Liver (tissue), 9 donors: ENCODE results near the gene CECR2. TPM values are rescaled to one million over a fixed set of nuclear protein-coding genes. Genes with fewer than 3 reads are reported as not detected.

Source experiments
- DNase-seq: peaks from one replicate; pipeline ENCODE4 v3.0.0-alpha.2; 2017; ENCODE audit warnings: low spot score
- H3K27ac ChIP-seq, 2 donors: one replicate each; pipeline ENCODE4 v1.7.0; 2013; ENCODE audit warnings: inconsistent platforms in 2 of 2, low read length in 2 of 2, control low read depth in 1 of 2, low read depth in 1 of 2, mild to moderate bottlenecking in 1 of 2
- H3K27me3 ChIP-seq, 4 donors: one replicate each; pipeline versions ENCODE4 v1.6.1 to v1.7.0; 2013; ENCODE audit warnings: low read length in 3 of 4, inconsistent platforms in 1 of 4, mild to moderate bottlenecking in 1 of 4, moderate library complexity in 1 of 4; ENCODE audit not compliant: control insufficient read depth in 4 of 4, insufficient read depth in 4 of 4
- H3K36me3 ChIP-seq, 4 donors: one replicate each; pipeline versions ENCODE4 v1.6.1 to v1.7.0; 2013; ENCODE audit warnings: low read length in 3 of 4, mild to moderate bottlenecking in 3 of 4, low read depth in 1 of 4, moderate library complexity in 1 of 4; ENCODE audit not compliant: control insufficient read depth in 4 of 4, insufficient read depth in 3 of 4
- H3K4me1 ChIP-seq, 4 donors: one replicate each; pipeline versions ENCODE4 v1.6.1 to v1.7.0; 2013; ENCODE audit warnings: low read length in 3 of 4, mild to moderate bottlenecking in 3 of 4, moderate library complexity in 1 of 4; ENCODE audit not compliant: control insufficient read depth in 4 of 4, insufficient read depth in 4 of 4
- H3K4me3 ChIP-seq, 3 donors: one replicate each; pipeline versions ENCODE4 v1.6.1 to v1.7.0; 2013; ENCODE audit warnings: low read length in 3 of 3, control low read depth in 1 of 3, low read depth in 1 of 3, mild to moderate bottlenecking in 1 of 3
- H3K9ac ChIP-seq, 2 donors: one replicate each; pipeline ENCODE4 v1.7.0; 2013; ENCODE audit warnings: low read length in 2 of 2, mild to moderate bottlenecking in 2 of 2, moderate library complexity in 2 of 2, control low read depth in 1 of 2, low read depth in 1 of 2
- H3K9me3 ChIP-seq, 4 donors: one replicate each; pipeline versions ENCODE4 v1.6.1 to v1.7.0; 2013; ENCODE audit warnings: low read length in 3 of 4; ENCODE audit not compliant: control insufficient read depth in 4 of 4
- CTCF ChIP-seq: fragments of 150-350 bp; IDR thresholded peaks from 2 replicates; pipeline ENCODE4 v1.5.1; 2017; ENCODE audit warnings: improper control_type of control experiment, low read depth, low read length; ENCODE audit not compliant: missing input control
- EGR1 ChIP-seq, 2 donors: IDR thresholded peaks; 2 replicates each; pipeline ENCODE4 v1.6.1; 2016 to 2018; ENCODE audit warnings: antibody characterized with exemption in 2 of 2, low read depth in 2 of 2
- FOXA2 ChIP-seq: IDR thresholded peaks from 2 replicates; pipeline ENCODE4 v1.6.1; 2016; ENCODE audit warnings: antibody characterized with exemption
- GABPA ChIP-seq, 2 donors: IDR thresholded peaks in 1 of 2; conservative IDR thresholded peaks in 1 of 2; 2 replicates each; pipeline ENCODE4 v1.6.1; 2016; ENCODE audit warnings: antibody characterized with exemption in 2 of 2, mild to moderate bottlenecking in 1 of 2, moderate library complexity in 1 of 2
- HNF4A ChIP-seq, 2 donors: conservative IDR thresholded peaks; 2 replicates each; pipeline ENCODE4 v1.6.1; 2016; ENCODE audit warnings: antibody characterized with exemption in 2 of 2, mild to moderate bottlenecking in 2 of 2
- HNF4G ChIP-seq: IDR thresholded peaks from 2 replicates; pipeline ENCODE4 v1.6.1; 2016; ENCODE audit warnings: antibody characterized with exemption
- JUND ChIP-seq, 2 donors: IDR thresholded peaks; 2 replicates each; pipeline ENCODE4 v1.6.1; 2016; ENCODE audit warnings: antibody characterized with exemption in 2 of 2
- REST ChIP-seq: IDR thresholded peaks from 2 replicates; pipeline ENCODE4 v1.6.1; 2016; ENCODE audit warnings: antibody characterized with exemption, mild to moderate bottlenecking
- SP1 ChIP-seq: IDR thresholded peaks from 2 replicates; pipeline ENCODE4 v1.6.1; 2018; ENCODE audit warnings: antibody characterized with exemption, mild to moderate bottlenecking
- ZBTB33 ChIP-seq: IDR thresholded peaks from 2 replicates; pipeline ENCODE4 v1.6.1; 2016; ENCODE audit warnings: antibody characterized with exemption
- whole genome bisulfite sequencing: extraction: QIAGEN DNeasy Blood & Tissue Kit; methylation state at CpG from one replicate; pipeline ENCODE4 v1.1.7; 2013; 5-methylcytosine and 5-hydroxymethylcytosine counted together
- polyA plus RNA-seq, 2 donors: library from polyadenylated mRNA; stranded (reverse) in 1 of 2; unstranded in 1 of 2; fragments of 200-250 nt in 1 of 2; fragments of >200 nt in 1 of 2; fragmentation: Nextera tagmentation in 1 of 2; extraction: Ambion mirVana in 1 of 2; gene quantifications; one replicate each; pipeline versions ENCODE4 v1.2.1 to v1.2.3, GENCODE V29; 2013 to 2015
- total RNA-seq, 2 donors: library from RNA; depleted of rRNA; stranded (reverse); fragments of >200 nt; gene quantifications; one replicate each; pipeline ENCODE4 v1.2.3, GENCODE V29; 2014
- donor health status: healthy.
- donor health status: healthy.
- donor health status: healthy.
- donor health status: healthy.
- donor health status: healthy.

Gene CECR2
- total and polyA plus RNA-seq, 4 donors = 1.8 to 9.7 (median 2.1) TPM

- TF ChIP-seq CTCF (no peak), EGR1 (IDR thresholded peaks at IDR 0.05; ENCODE audit: low read depth in 2 of 2) (no peak), HNF4A (conservative IDR thresholded peaks at IDR 0.05) (no peak)
These were observed 219.3 kb downstream of the CECR2 start (continued) for GRCh38 chr22:17588606-17589005.

GRCh38 chr22:17589810-17590375 is 220.6 kb downstream of the CECR2 start:
- no peak for DNase-seq
- WGBS = 94% methylated on average over 10 of the region's 10 CpGs
- TF ChIP-seq ZBTB33 (no peak), FOXA2 (no peak), CTCF (no peak), SP1 (no peak), REST (no peak), JUND (IDR thresholded peaks at IDR 0.05) (no peak), GABPA (IDR thresholded peaks at IDR 0.05 in 1 of 2, conservative IDR thresholded peaks at IDR 0.05 in 1 of 2) (no peak), HNF4G (no peak)

More at GRCh38 chr22:17589810-17590375, 220.6 kb downstream of the CECR2 start:
- H3K27ac ChIP-seq = no peak overlapping the region
- no peaks in the 10 kb centered on the region for H3K4me1 ChIP-seq
- peaks cover 13 to 71% (median 64%) of the 10 kb centered on the region in 4 donors for H3K36me3 ChIP-seq
- no peaks in the 10 kb centered on the region for H3K9me3 ChIP-seq
- H3K9ac ChIP-seq = no peak overlapping the region
- no peak overlapping the region for H3K4me3 ChIP-seq
- no peaks in the 10 kb centered on the region for H3K27me3 ChIP-seq
